ENCODE results near the gene JUP. TPM values are rescaled to one million over a fixed set of nuclear protein-coding genes. Genes with fewer than 3 reads are reported as not detected.

Gene JUP
- total and polyA plus RNA-seq, 2 of the 13 experiments (the other 11 are each of a cell fraction or from before 2014, with no cell fraction given) = 12.1 to 20.6 TPM

GRCh38 chr17:41785859-41786226, 668 bp downstream of the JUP start (continued):
- peak; percentile 89; the same call in 1 of the 2 replicates for TF ChIP-seq ZNF687 (CRISPR knock-in tag; IDR thresholded peaks at IDR 0.05)
- TF ChIP-seq ZBTB1 (CRISPR knock-in tag; IDR thresholded peaks at IDR 0.05; ENCODE audit: borderline replicate concordance) = no peak
- 0 out of 2 replicates have a peak, but pooled peaks have one; percentile 3 for TF ChIP-seq ZNF276 (CRISPR knock-in tag; IDR thresholded peaks at IDR 0.05; ENCODE audit: low read depth)
- TF ChIP-seq ZNF292 (CRISPR knock-in tag; IDR thresholded peaks at IDR 0.05; ENCODE audit: borderline replicate concordance, low read depth) = 0 out of 2 replicates have a peak, but pooled peaks have one; percentile 21
- TF ChIP-seq MXD1 (CRISPR knock-in tag; IDR thresholded peaks at IDR 0.05) = 0 out of 2 replicates have a peak, but pooled peaks have one; percentile 15
- TF ChIP-seq EED (CRISPR knock-in tag; IDR thresholded peaks at IDR 0.05) = no peak
- TF ChIP-seq ZNF33B (CRISPR knock-in tag; IDR thresholded peaks at IDR 0.05) = peak; percentile 30
- no peak for TF ChIP-seq SMAD3 (CRISPR knock-in tag; IDR thresholded peaks at IDR 0.05)
- TF ChIP-seq ZNF253 (CRISPR knock-in tag; IDR thresholded peaks at IDR 0.05; ENCODE audit: borderline replicate concordance) = 0 out of 2 replicates have a peak, but pooled peaks have one; percentile 58
- TF ChIP-seq CERS6 (CRISPR knock-in tag; IDR thresholded peaks at IDR 0.05) = no peak
- no peak for TF ChIP-seq ZKSCAN1 (IDR thresholded peaks at IDR 0.05; ENCODE audit: low read length)
- TF ChIP-seq ZNF616 (CRISPR knock-in tag; IDR thresholded peaks at IDR 0.05; ENCODE audit: low read depth) = no peak; the same call in 1 of the 2 replicates
- TF ChIP-seq MYPOP (CRISPR knock-in tag; IDR thresholded peaks at IDR 0.05) = 0 out of 2 replicates have a peak, but pooled peaks have one; percentile 52
- peak; percentile 77; the same call in 1 of the 2 replicates for TF ChIP-seq NRL (CRISPR knock-in tag; IDR thresholded peaks at IDR 0.05; ENCODE audit: borderline replicate concordance)
- TF ChIP-seq MEF2D (CRISPR knock-in tag; IDR thresholded peaks at IDR 0.05) = peak; percentile 24; the same call in 1 of the 2 replicates
- TF ChIP-seq PRDM10 (CRISPR knock-in tag; IDR thresholded peaks at IDR 0.05; ENCODE audit: low read depth) = no peak; the same call in 1 of the 2 replicates
